Amygdala (tissue), 56 donors: ENCODE data around the gene DLL1.

Source experiments
- DNase-seq, 56 donors: peaks; one replicate each; lab custom pipeline; 2025; lab: John Stamatoyannopoulos, UW

DLL1 gene

GRCh38 chr6:170236131-170236836 is 54.6 kb downstream of the DLL1 start:
- no peak for DNase-seq

- DNase-seq = no peak
These were observed 55.3 kb downstream of the DLL1 start for GRCh38 chr6:170235391-170236125.

DNA sequence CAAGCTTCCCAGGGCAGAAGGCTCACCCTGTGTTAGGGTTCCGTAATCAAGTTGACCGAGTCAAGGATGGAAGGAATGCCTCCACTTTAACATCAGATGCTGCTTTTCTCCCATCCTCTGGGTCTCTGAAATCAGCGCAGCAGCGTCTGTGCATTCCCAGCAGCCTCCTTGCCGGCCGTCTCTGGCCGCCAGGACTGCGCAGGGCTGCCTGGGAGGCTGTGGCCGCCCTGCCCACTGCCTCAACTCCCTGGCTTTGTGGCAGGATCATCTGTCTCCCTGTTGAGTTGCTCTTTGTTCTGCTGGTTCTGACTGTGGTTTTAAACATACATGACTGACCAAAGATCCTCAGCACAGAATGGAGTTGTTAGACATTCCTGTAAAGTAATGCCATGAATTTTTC is 56.5 kb downstream of the DLL1 start:
- peak in 9 of 56 donors; percentile 15 to 44 (median 25) for DNase-seq

- DNase-seq = peak in 6 of 56 donors; percentile 15 to 45 (median 33)
These were observed 57.3 kb downstream of the DLL1 start for GRCh38 chr6:170233286-170234205.
